NCI-H345 treated with DMSO at 0.1 percent for 48 hours (cell line): Measurements from ENCODE around the gene GCAT.
"Not testable (repeated sequence)": the region's sequence is repeated elsewhere in the genome, so short reads cannot be mapped to it uniquely, and the experiment has no call there.

ENCODE experiments used
- DNase-seq: peaks from one replicate; lab custom pipeline; 2025; ENCODE audit not compliant: unreplicated experiment; lab: John Stamatoyannopoulos, UW

Gene GCAT

GRCh38 chr22:37782340-37783168 lies 25.2 kb upstream of the GCAT start:
- DNase-seq = no peak

GRCh38 chr22:37784829-37785495 lies 22.8 kb upstream of the GCAT start:
- DNase-seq = peak; percentile 26

- DNase-seq = no peak
These were observed 17.5 kb upstream of the GCAT start for GRCh38 chr22:37790234-37790633.

- no peak for DNase-seq
These were observed 15.2 kb upstream of the GCAT start for GRCh38 chr22:37792494-37792893.

GRCh38 chr22:37794376-37794775 lies 13.4 kb upstream of the GCAT start:
- no peak for DNase-seq

- no peak for DNase-seq
These were observed 11.7 kb upstream of the GCAT start for GRCh38 chr22:37796079-37796478.

GRCh38 chr22:37797259-37797658 lies 10.5 kb upstream of the GCAT start:
- not testable (repeated sequence) for DNase-seq

- no peak for DNase-seq
These were observed 9.7 kb upstream of the GCAT start for GRCh38 chr22:37797874-37798500.

DNA sequence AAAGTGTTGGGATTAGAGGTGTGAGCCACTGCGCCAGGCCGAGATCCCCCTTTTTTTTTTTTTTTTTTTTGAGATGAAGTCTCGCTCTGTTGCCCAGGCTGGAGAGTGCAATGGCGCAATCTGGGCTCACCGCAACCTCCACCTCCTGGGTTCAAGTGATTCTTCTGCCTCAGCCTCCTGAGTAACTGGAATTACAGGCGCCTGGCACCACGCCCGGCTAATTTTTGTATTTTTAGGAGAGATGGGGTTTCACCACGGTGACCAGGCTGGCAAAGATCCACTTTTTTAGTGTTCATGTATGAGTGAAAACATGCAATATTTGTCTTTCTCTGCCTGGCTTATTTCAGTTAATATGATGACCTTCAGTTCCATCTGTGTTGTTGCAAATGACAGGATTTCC lies 7.8 kb upstream of the GCAT start:
- DNase-seq = not testable (repeated sequence)

DNA sequence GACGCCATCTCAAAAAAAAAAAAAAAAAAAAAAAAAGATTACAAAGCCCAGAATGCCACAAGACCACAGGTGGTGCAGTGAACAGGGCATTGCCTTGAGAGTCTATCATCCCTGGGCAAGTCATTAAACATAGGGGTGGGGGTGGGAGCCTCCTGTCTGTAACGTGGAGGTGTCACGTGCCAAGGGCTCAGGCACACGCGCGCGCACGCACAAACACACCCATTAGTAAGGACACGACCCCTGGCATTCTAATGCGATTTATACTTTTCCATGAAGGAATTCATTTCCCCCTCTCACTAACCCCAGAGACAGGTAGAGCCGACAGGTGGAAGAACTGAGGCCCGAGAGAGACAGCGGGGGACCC lies 5.8 kb upstream of the GCAT start:
- DNase-seq = no peak

DNA sequence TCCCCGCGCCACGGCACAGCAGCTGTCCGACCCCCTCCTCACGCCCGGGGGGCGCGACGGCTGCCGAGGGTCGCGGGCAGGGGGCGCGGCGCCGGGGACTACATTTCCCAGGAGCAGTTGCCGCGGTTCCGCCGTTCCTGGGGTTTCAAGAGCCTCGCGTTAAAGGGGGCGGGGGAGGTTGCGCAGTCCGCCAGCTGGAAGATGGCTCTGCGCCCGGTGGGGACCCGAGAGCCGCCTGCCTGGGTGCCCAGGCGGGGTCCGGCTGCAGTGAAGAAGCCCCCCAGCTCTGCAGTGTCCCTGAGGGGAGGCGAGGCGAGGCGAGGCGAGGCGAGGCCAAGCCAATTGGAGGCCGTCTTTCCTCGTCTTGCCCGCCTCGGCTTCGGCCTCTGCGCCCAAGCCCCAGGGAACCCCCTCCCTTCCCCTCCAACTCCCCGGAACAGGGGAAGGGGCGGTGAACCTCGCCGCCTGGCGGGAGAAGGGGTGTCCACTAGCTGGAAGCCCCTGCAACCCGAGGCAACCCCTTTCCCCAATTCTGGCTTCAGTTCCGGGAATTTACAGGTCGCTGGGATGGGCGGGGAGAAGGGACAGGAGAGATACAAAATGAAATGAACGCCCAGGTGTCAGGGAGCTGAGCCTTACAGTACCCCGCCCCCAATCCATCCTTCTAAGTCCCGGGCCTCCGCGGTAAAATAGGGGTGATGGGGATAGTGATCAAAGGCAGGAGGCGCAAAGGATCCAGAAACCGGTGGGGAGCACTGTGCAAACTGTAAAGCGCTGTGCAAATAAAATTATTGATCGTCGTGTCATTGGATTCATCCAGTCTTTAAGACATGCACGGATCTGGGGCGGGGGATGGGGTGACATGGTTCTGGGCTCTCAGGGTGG lies 5.2 kb upstream of the GCAT start:
- DNase-seq = peak; percentile 28

DNA sequence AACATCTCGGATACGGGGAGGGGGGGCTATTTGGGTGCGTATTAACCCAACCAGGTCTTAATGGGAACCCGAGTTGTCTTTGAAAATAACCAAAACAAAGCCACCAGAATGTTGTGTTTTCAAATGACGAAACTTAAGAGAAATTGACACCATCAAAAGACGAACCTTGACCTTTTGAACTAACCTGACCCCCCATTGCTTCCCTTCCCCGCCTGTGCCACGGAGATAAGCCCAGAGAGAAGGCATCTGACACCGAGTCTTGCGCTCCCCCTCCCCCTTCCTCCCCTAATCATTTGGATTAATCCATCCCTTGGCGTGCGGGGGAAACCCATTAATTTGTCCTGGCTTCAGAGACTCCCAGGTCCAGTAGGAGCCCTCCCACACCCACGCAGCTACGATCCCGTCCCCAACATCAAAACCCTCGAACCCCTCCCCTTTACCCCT lies 4.5 kb upstream of the GCAT start:
- no peak for DNase-seq

DNA sequence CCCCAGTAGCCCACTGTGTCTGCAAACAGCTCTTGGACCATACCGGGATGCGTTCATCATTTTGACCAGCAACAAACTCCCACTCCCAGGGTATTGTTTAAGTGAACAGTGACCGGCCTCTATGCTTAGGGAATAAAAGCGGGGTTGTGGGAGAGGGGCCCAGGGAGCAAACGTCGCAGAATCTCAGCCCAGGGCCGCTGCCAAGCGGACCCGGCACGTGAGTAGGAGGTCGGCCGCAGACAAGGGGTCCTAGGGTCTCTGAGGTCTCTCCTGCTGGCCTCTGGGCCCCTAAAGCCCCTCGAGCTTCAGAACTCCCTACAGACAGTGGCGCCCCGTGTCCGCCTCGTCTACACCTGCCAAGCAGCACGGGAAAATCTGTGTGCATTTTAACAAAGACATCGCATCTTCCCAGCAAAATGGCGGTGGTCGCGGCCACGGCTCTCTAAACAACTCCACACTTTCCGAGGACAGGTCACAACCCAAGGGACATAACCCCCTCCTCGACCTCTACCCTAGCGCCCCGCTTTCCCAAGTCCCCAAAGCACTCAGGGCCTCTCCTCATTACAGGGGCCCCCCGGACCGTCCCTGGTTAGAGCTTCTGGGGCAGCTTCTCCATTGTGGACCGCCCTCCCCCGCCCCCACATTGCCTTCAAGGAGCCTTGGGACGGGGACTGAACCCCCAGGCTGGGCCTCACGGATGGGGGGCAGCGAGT lies 3.9 kb upstream of the GCAT start:
- DNase-seq = no peak

DNA sequence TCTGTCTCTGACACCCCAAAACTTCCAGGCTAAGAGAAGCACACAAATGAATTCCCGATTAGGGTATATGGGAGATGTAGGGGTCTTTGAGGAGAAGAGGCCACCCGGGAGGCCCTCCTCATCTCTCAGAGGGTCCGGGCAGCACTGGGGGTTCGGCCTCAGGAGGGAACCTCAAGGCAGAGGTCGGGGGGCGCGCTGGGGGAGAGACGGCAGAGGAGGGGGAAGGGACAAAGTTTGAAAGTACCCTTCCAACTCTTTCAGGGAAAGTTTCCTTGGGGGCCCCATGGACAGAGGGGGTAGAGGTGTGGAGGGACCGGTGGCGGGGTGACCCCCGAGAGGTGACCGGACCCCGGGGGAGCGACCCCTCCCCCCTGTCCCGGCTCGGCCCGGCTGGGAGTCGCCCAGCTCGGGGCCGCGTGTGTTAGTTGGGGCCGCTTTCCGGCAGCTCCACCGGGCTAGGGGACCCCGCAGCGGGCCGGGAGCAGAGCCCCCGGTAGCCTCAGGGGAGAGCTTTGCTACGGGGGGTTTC lies 3.3 kb upstream of the GCAT start:
- DNase-seq = no peak

GRCh38 chr22:37804881-37805809 lies 2.6 kb upstream of the GCAT start:
- peak; percentile 44 for DNase-seq

DNA sequence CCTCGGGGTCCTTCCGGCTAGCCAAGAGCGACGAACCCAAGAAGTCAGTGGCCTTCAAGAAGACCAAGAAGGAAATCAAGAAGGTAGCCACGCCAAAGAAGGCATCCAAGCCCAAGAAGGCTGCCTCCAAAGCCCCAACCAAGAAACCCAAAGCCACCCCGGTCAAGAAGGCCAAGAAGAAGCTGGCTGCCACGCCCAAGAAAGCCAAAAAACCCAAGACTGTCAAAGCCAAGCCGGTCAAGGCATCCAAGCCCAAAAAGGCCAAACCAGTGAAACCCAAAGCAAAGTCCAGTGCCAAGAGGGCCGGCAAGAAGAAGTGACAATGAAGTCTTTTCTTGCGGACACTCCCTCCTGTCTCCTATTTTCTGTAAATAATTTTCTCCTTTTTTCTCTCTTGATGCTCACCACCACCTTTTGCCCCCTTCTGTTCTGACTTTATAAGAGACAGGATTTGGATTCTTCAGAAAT lies 1.9 kb upstream of the GCAT start:
- DNase-seq = no peak

- no peak for DNase-seq
These were observed 1.1 kb upstream of the GCAT start for GRCh38 chr22:37806409-37807333.

- no peak for DNase-seq
These were observed 542 bp downstream of the GCAT start for GRCh38 chr22:37808294-37808657.
